SK-N-SH (cell line): Measurements from ENCODE around the gene SBDS. TPM values are rescaled to one million over a fixed set of nuclear protein-coding genes. Genes with fewer than 3 reads are reported as not detected.
"Not testable (repeated sequence)": the region's sequence is repeated elsewhere in the genome, so short reads cannot be mapped to it uniquely, and the experiment has no call there.

Experiments used
- CTCF ChIA-PET: fragments of 300-600, 350-600 bp; formaldehyde crosslinking; extraction: SDS; loops from one replicate; lab custom pipeline; 2021; lab: Yijun Ruan, JAX
- POLR2A ChIA-PET: fragments of 350-600 bp; sonication (Branson Sonifier 250); formaldehyde crosslinking; extraction: SDS; loops from one replicate; lab custom pipeline; 2020; ENCODE audit warnings: antibody characterized with exemption, inconsistent platforms; lab: Yijun Ruan, JAX
- DNase-seq: peaks from one replicate; pipeline ENCODE4 v3.0.0; 2012
- H2AFZ ChIP-seq: fragments of 200-600 bp; sonication (generic); 2 replicates; pipeline ENCODE4 v1.8.1; 2016; ENCODE audit warnings: antibody characterized with exemption, mild to moderate bottlenecking, low read depth
- H3F3A ChIP-seq: fragments of 200-600 bp; sonication (generic); replicated peaks from 2 replicates; pipeline ENCODE3; 2016; ENCODE audit warnings: antibody characterized with exemption, mild to moderate bottlenecking; ENCODE audit not compliant: insufficient read depth
- H3K27ac ChIP-seq, 2 experiments: fragments of 200-500 bp in 1 of 2; fragments of 200-600 bp in 1 of 2; sonication (Bioruptor generic) in 1 of 2; sonication (generic), shearing (Covaris generic) in 1 of 2; 2 replicates each; pipeline versions ENCODE4 v1.5.1 to v1.6.1; 2014 to 2016; ENCODE audit warnings: low read depth in 2 of 2, inconsistent platforms in 1 of 2, low read length in 1 of 2, mild to moderate bottlenecking in 1 of 2, mixed read lengths in 1 of 2
- H3K27me3 ChIP-seq: fragments of 200-600 bp; sonication (generic), shearing (Covaris generic); 2 replicates; pipeline ENCODE4 v1.6.1; 2016; ENCODE audit warnings: mixed run types; ENCODE audit not compliant: insufficient read depth
- H3K36me3 ChIP-seq, 2 experiments: fragments of 200-500 bp in 1 of 2; fragments of 200-600 bp in 1 of 2; sonication (Bioruptor generic) in 1 of 2; sonication (generic) in 1 of 2; replicated peaks in 1 of 2; 2 replicates each; pipeline versions ENCODE3 to v1.5.1; 2014 to 2016; ENCODE audit warnings: low read length in 1 of 2, mild to moderate bottlenecking in 1 of 2; ENCODE audit not compliant: insufficient read depth in 2 of 2, control insufficient read depth in 1 of 2
- H3K4me1 ChIP-seq, 2 experiments: fragments of 200-500 bp in 1 of 2; fragments of 200-600 bp in 1 of 2; sonication (Bioruptor generic) in 1 of 2; sonication (generic), shearing (Covaris generic) in 1 of 2; 2 replicates each; pipeline versions ENCODE4 v1.5.1 to v1.6.1; 2014 to 2016; ENCODE audit warnings: low read depth in 1 of 2, low read length in 1 of 2, mixed run types in 1 of 2; ENCODE audit not compliant: insufficient read depth in 2 of 2, control insufficient read depth in 1 of 2
- H3K4me2 ChIP-seq: fragments of 200-600 bp; sonication (generic), shearing (Covaris generic); 2 replicates; pipeline ENCODE4 v1.6.1; 2017; ENCODE audit warnings: mixed run types
- H3K4me3 ChIP-seq, 2 experiments: fragments of 200-500 bp in 1 of 2; fragments of 200-600 bp in 1 of 2; sonication (Bioruptor generic) in 1 of 2; sonication (generic), shearing (Covaris generic) in 1 of 2; 2 replicates each; pipeline versions ENCODE4 v1.5.1 to v1.8.1; 2014 to 2016; ENCODE audit warnings: low read depth in 2 of 2, inconsistent platforms in 1 of 2, low read length in 1 of 2, mild to moderate bottlenecking in 1 of 2, mixed read lengths in 1 of 2, moderate library complexity in 1 of 2
- H3K79me2 ChIP-seq: fragments of 200-600 bp; sonication (generic); 2 replicates; pipeline ENCODE4 v1.8.1; 2017; ENCODE audit warnings: mild to moderate bottlenecking; ENCODE audit not compliant: insufficient read depth
- H3K9ac ChIP-seq: fragments of 200-600 bp; sonication (generic); 2 replicates; pipeline ENCODE4 v1.6.1; 2017; ENCODE audit warnings: mixed run types
- H3K9me2 ChIP-seq: fragments of 200-600 bp; sonication (generic); 2 replicates; pipeline ENCODE4 v1.6.1; 2017; ENCODE audit warnings: mixed run types
- H3K9me3 ChIP-seq: fragments of 200-600 bp; sonication (generic); 2 replicates; pipeline ENCODE4 v1.6.1; 2017; ENCODE audit warnings: mixed run types, mild to moderate bottlenecking, moderate library complexity
- H4K20me1 ChIP-seq: fragments of 200-600 bp; sonication (generic); 2 replicates; pipeline ENCODE4 v1.6.1; 2017; ENCODE audit warnings: mild to moderate bottlenecking, mixed run types; ENCODE audit not compliant: insufficient read depth
- ELF1 ChIP-seq: IDR thresholded peaks from 2 replicates; pipeline ENCODE4 v1.4.0; 2012
- FOSL2 ChIP-seq: IDR thresholded peaks from 2 replicates; pipeline ENCODE4 v1.4.0; 2012; ENCODE audit warnings: low read depth, mild to moderate bottlenecking, moderate library complexity, borderline replicate concordance
- GABPA ChIP-seq: IDR thresholded peaks from 2 replicates; pipeline ENCODE4 v1.4.0; 2012; ENCODE audit warnings: low read depth, mild to moderate bottlenecking
- GATA2 ChIP-seq: sonication (generic); formaldehyde crosslinking; IDR thresholded peaks from 2 replicates; pipeline ENCODE4 v1.5.0; 2020; ENCODE audit warnings: mild to moderate bottlenecking, missing genetic modification reagents
- JUND ChIP-seq: IDR thresholded peaks from 2 replicates; pipeline ENCODE4 v1.4.0; 2012
- MEF2A ChIP-seq: IDR thresholded peaks from 2 replicates; pipeline ENCODE4 v1.4.0; 2012; ENCODE audit warnings: low read depth, borderline replicate concordance
- RAD21 ChIP-seq: IDR thresholded peaks from 2 replicates; pipeline ENCODE4 v1.6.1; 2012; ENCODE audit warnings: mild to moderate bottlenecking, low read length
- RFX5 ChIP-seq: IDR thresholded peaks from 2 replicates; pipeline ENCODE4 v1.6.1; 2012; ENCODE audit warnings: mild to moderate bottlenecking, improper control_type of control experiment, low read length
- YY1 ChIP-seq: IDR thresholded peaks from 2 replicates; pipeline ENCODE4 v1.4.0; 2012; ENCODE audit warnings: low read depth, mild to moderate bottlenecking
- WGBS: methylation state at CpG from one replicate; pipeline ENCODE4 v1.1.6; 2017; ENCODE audit warnings: low lambda C conversion rate; 5-methylcytosine and 5-hydroxymethylcytosine counted together
- polyA plus RNA-seq, 3 experiments: library from polyadenylated mRNA; depleted of rRNA; stranded (reverse); fragments of >200 nt; gene quantifications; 2 replicates each; pipeline ENCODE4 v1.2.3, GENCODE V29; 2012
- TF ChIP-seq, protein P1 (sequence below): IDR thresholded peaks from 2 replicates; pipeline ENCODE4 v1.4.0; 2012; ENCODE audit warnings: low read depth, borderline replicate concordance
- TF ChIP-seq, protein P2 (sequence below): IDR thresholded peaks from 2 replicates; pipeline ENCODE4 v1.4.0; 2012; ENCODE audit warnings: low read depth
- TF ChIP-seq, protein P3 (sequence below): fragments of 200-600 bp; sonication (generic); IDR thresholded peaks from 2 replicates; pipeline ENCODE4 v1.6.1; 2017; ENCODE audit warnings: antibody characterized with exemption, mild to moderate bottlenecking, moderate library complexity

The SBDS gene
- polyA plus RNA-seq, 1 of the 3 experiments (the other 2 are of a cell fraction), result 49.5 TPM

DNA sequence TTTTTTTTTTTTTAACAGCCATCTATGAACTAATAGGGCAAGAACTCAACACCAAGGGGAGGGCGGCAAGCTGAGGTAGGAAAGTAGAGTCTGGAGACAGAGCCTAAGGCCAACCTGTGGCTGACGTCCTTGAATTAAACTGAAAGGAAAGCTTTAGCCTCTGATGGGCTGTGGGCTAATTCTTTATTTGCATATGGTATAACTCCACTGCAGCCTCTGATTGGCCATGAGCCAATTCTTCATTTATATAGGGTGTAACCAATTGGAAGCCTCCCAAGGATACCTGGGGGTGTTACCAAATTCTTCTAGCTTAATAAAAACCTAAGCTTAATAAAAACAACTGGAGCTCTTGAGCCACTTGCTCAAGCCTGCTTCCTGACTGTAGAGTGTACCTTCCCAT is 11.6 kb upstream of the SBDS start:
- peaks cover 49% of the 10 kb centered on the region; the same call in 1 of the 2 replicates for H3K79me2 ChIP-seq
- H3K9me3 ChIP-seq, result no peaks in the 10 kb centered on the region
- peaks cover 5 to 69% of the 10 kb centered on the region in 2 experiments for H3K36me3 ChIP-seq
- no peak overlapping the region for H3K27ac ChIP-seq
- CTCF ChIA-PET, result interaction anchor here (1.0 to 1.5 kb wide), 2 partner anchors 21 to 976 kb away, joined by 3 to 4 read pairs; no protein-coding TSS in a partner anchor
- H3K9me2 ChIP-seq, result no peaks in the 10 kb centered on the region
- no peak overlapping the region for H3K4me2 ChIP-seq
- H3K9ac ChIP-seq, result no peak overlapping the region
- H3K4me3 ChIP-seq, result no peak overlapping the region
- H3K27me3 ChIP-seq, result no peaks in the 10 kb centered on the region
- H2AFZ ChIP-seq, result no peak overlapping the region
- H3F3A ChIP-seq, result no peaks in the 10 kb centered on the region
- POLR2A ChIA-PET, result no interaction called here
- 98% methylated on average over 2 of the region's 2 CpGs for WGBS
- no peaks in the 10 kb centered on the region for H4K20me1 ChIP-seq
- no peaks in the 10 kb centered on the region for H3K4me1 ChIP-seq
- TF ChIP-seq JUND (no peak), RFX5 (no peak), YY1 (no peak), MEF2A (no peak), GATA2 (no peak), FOSL2 (no peak), ELF1 (no peak), GABPA (no peak)
- TF ChIP-seq, protein P1, sequence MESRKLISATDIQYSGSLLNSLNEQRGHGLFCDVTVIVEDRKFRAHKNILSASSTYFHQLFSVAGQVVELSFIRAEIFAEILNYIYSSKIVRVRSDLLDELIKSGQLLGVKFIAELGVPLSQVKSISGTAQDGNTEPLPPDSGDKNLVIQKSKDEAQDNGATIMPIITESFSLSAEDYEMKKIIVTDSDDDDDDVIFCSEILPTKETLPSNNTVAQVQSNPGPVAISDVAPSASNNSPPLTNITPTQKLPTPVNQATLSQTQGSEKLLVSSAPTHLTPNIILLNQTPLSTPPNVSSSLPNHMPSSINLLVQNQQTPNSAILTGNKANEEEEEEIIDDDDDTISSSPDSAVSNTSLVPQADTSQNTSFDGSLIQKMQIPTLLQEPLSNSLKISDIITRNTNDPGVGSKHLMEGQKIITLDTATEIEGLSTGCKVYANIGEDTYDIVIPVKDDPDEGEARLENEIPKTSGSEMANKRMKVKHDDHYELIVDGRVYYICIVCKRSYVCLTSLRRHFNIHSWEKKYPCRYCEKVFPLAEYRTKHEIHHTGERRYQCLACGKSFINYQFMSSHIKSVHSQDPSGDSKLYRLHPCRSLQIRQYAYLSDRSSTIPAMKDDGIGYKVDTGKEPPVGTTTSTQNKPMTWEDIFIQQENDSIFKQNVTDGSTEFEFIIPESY, result no peak
- TF ChIP-seq, protein P2, sequence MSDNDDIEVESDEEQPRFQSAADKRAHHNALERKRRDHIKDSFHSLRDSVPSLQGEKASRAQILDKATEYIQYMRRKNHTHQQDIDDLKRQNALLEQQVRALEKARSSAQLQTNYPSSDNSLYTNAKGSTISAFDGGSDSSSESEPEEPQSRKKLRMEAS, result no peak
- no peak for DNase-seq

DNA sequence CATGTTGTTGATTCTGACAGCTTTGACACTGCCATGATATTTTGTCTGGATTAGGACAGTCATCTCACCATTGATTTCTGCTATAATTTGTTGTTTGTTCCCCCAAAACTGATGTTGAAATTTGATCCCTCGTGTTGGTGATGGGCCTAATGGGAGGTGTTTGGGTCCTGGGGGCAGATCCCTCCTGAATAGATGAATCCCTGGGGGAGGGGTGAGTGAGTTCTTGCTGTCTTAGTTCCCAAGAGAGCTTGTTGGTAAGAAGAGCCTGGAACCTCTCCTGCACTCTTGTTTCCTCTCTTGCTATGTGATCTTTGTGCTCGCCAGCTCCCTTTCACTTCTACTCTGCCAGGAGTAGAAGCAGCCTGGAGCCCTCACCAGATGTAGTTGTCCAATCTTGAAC is 8.8 kb upstream of the SBDS start:
- H3K27ac ChIP-seq, H3K4me2 ChIP-seq, H3K4me1 ChIP-seq, POLR2A ChIA-PET, CTCF ChIA-PET, H2AFZ ChIP-seq, H3F3A ChIP-seq, H3K27me3 ChIP-seq, H3K9me2 ChIP-seq, H4K20me1 ChIP-seq, H3K9me3 ChIP-seq, H3K9ac ChIP-seq, H3K4me3 ChIP-seq, DNase-seq: not testable (repeated sequence)
- H3K36me3 ChIP-seq, result peaks cover 6 to 47% of the 10 kb centered on the region in 2 experiments
- 88% methylated on average over 2 of the region's 2 CpGs for WGBS
- H3K79me2 ChIP-seq, result peaks cover 58% of the 10 kb centered on the region; the same call in 1 of the 2 replicates

DNA sequence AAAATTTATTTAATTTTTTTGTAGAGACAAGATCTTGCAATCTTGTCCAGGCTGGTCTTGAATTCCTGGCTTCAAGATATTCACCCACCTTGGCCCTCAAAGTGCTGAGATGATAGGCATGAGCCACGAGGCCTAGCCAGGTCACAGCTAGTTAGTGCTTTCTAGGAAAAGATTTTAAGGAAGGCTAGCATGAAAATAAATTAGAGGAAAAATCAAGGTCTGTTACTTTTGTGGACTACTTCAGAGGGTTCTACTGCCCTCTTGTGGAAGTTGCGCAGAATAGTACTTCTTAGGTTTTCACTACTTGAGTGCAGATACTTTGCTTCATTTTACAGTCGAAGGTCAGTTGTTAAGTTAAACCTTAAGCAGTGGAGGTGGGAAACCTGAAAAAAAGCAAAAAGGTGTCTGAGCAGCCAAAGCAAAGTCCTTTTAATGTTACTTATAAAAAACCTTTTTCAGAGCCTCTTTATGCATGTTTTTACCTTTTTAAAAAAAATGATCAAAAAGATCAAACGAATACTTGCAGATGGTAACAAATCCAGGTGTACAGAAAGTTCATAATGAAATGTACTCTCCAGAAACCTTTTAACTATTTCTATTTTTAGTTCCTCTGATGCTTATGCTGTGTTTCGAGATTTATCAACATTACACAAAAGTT is 5.3 kb upstream of the SBDS start:
- H2AFZ ChIP-seq, H3K4me1 ChIP-seq, H3K27ac ChIP-seq, H4K20me1 ChIP-seq, POLR2A ChIA-PET, DNase-seq, H3K9me2 ChIP-seq, H3K4me3 ChIP-seq, H3K27me3 ChIP-seq, H3K4me2 ChIP-seq, H3K9me3 ChIP-seq, H3K9ac ChIP-seq: not testable (repeated sequence)
- TF ChIP-seq RAD21, result peak; percentile 22; the same call in 1 of the 2 replicates
- TF ChIP-seq, protein P3, sequence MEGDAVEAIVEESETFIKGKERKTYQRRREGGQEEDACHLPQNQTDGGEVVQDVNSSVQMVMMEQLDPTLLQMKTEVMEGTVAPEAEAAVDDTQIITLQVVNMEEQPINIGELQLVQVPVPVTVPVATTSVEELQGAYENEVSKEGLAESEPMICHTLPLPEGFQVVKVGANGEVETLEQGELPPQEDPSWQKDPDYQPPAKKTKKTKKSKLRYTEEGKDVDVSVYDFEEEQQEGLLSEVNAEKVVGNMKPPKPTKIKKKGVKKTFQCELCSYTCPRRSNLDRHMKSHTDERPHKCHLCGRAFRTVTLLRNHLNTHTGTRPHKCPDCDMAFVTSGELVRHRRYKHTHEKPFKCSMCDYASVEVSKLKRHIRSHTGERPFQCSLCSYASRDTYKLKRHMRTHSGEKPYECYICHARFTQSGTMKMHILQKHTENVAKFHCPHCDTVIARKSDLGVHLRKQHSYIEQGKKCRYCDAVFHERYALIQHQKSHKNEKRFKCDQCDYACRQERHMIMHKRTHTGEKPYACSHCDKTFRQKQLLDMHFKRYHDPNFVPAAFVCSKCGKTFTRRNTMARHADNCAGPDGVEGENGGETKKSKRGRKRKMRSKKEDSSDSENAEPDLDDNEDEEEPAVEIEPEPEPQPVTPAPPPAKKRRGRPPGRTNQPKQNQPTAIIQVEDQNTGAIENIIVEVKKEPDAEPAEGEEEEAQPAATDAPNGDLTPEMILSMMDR, result peak; percentile 49
- CTCF ChIA-PET, result interaction anchor here (1.5 kb wide), 1 partner anchor 156 kb away, joined by 3 read pairs; no protein-coding TSS in a partner anchor
- H3F3A ChIP-seq, result peaks cover 13% of the 10 kb centered on the region
- H3K36me3 ChIP-seq, result peaks cover 6 to 17% of the 10 kb centered on the region in 2 experiments
- WGBS, result 41% methylated on average over 4 of the region's 5 CpGs
- peaks cover 57% of the 10 kb centered on the region for H3K79me2 ChIP-seq
